NB4 (cell line): Measurements from ENCODE around the gene OTOP2.

Experiments
- POLR2A ChIP-seq: IDR thresholded peaks from 2 replicates; pipeline ENCODE4 v1.6.1; 2011; ENCODE audit warnings: mild to moderate bottlenecking; ENCODE audit not compliant: insufficient read length; ENCODE audit errors: extremely low read depth
- TF ChIP-seq, protein P1 (sequence below): IDR thresholded peaks from one replicate; pipeline ENCODE4 v1.5.1; 2012; ENCODE audit warnings: low read depth, low read length
- TF ChIP-seq, protein P2 (sequence below): IDR thresholded peaks from 2 replicates; pipeline ENCODE4 v1.6.1; 2011; ENCODE audit warnings: low read depth, low read length

DNA sequence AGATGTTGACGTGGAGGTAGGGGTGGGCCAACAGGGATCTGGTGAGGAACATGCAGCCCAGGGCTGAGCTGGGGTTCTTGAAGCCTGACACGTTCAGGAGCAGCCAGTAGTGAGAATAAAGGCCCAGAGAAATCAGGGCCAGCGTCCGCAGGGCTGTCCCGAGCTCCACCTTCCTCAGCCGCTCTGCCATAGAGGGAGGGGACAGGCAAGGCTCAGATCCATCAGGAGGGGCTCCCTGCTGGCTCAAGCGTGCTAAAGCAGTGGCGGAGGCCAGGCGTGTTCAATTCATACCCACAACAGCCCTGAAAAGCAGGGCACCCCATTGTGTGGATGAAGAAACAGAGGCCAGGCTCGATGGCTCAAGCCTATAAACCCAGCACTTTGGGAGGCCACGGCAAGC lies 43.0 kb upstream of the OTOP2 start:
- TF ChIP-seq, protein P1, sequence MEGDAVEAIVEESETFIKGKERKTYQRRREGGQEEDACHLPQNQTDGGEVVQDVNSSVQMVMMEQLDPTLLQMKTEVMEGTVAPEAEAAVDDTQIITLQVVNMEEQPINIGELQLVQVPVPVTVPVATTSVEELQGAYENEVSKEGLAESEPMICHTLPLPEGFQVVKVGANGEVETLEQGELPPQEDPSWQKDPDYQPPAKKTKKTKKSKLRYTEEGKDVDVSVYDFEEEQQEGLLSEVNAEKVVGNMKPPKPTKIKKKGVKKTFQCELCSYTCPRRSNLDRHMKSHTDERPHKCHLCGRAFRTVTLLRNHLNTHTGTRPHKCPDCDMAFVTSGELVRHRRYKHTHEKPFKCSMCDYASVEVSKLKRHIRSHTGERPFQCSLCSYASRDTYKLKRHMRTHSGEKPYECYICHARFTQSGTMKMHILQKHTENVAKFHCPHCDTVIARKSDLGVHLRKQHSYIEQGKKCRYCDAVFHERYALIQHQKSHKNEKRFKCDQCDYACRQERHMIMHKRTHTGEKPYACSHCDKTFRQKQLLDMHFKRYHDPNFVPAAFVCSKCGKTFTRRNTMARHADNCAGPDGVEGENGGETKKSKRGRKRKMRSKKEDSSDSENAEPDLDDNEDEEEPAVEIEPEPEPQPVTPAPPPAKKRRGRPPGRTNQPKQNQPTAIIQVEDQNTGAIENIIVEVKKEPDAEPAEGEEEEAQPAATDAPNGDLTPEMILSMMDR, result no peak
- TF ChIP-seq POLR2A, result no peak
- TF ChIP-seq, protein P2, sequence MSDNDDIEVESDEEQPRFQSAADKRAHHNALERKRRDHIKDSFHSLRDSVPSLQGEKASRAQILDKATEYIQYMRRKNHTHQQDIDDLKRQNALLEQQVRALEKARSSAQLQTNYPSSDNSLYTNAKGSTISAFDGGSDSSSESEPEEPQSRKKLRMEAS, result no peak
